HG03442 (cell line): Measurements from ENCODE around the gene ADAMTS2.

Experiments
- ATAC-seq: cut with Tn5 transposase; IDR thresholded peaks from one replicate; pipeline ENCODE4 v1.9.1; 2021; ENCODE audit warnings: mild to moderate bottlenecking, moderate library complexity; ENCODE audit not compliant: unreplicated experiment

Gene ADAMTS2

GRCh38 chr5:179239256-179240135 is 105.8 kb downstream of the ADAMTS2 start:
- ATAC-seq = no peak

GRCh38 chr5:179238628-179238970 is 106.7 kb downstream of the ADAMTS2 start:
- ATAC-seq = no peak

GRCh38 chr5:179237770-179238627 is 107.3 kb downstream of the ADAMTS2 start:
- no peak for ATAC-seq

- ATAC-seq = no peak
These were observed 109.6 kb downstream of the ADAMTS2 start for GRCh38 chr5:179235416-179236400.

- ATAC-seq = no peak
These were observed 110.6 kb downstream of the ADAMTS2 start for GRCh38 chr5:179234563-179235135.

GRCh38 chr5:179233909-179234562 is 111.2 kb downstream of the ADAMTS2 start:
- ATAC-seq = no peak

- no peak for ATAC-seq
These were observed 113.0 kb downstream of the ADAMTS2 start for GRCh38 chr5:179232091-179232735.

- ATAC-seq = no peak
These were observed 114.0 kb downstream of the ADAMTS2 start for GRCh38 chr5:179231309-179231708.

- no peak for ATAC-seq
These were observed 115.2 kb downstream of the ADAMTS2 start for GRCh38 chr5:179230061-179230461.

GRCh38 chr5:179229331-179229831 is 115.9 kb downstream of the ADAMTS2 start:
- ATAC-seq = no peak

- no peak for ATAC-seq
These were observed 116.7 kb downstream of the ADAMTS2 start for GRCh38 chr5:179228341-179229121.

- no peak for ATAC-seq
These were observed 117.5 kb downstream of the ADAMTS2 start for GRCh38 chr5:179227580-179228311.

- no peak for ATAC-seq
These were observed 118.1 kb downstream of the ADAMTS2 start for GRCh38 chr5:179227229-179227579.

GRCh38 chr5:179226696-179227095 is 118.6 kb downstream of the ADAMTS2 start:
- ATAC-seq = no peak

GRCh38 chr5:179225387-179225786 is 119.9 kb downstream of the ADAMTS2 start:
- no peak for ATAC-seq

- ATAC-seq = no peak
These were observed 120.5 kb downstream of the ADAMTS2 start for GRCh38 chr5:179224741-179225140.

- ATAC-seq = no peak
These were observed 121.3 kb downstream of the ADAMTS2 start for GRCh38 chr5:179223961-179224360.

GRCh38 chr5:179223528-179223927 is 121.7 kb downstream of the ADAMTS2 start:
- no peak for ATAC-seq
